Stimulated activated CD8-positive, alpha-beta memory T cell treated with anti-CD3 and anti-CD28 coated beads, Interleukin-2, amount 100 ng/mL, for 1 hour (primary cell): ENCODE data around the gene CRB1.

Source experiments
- DNase-seq, 2 donors: peaks; one replicate each; pipeline ENCODE4 v3.0.0-alpha.2; 2020; ENCODE audit warnings: low read depth in 2 of 2

The CRB1 gene

GRCh38 chr1:197526736-197527371, 258.8 kb downstream of the CRB1 start:
- DNase-seq: no peak
